EH (cell line): ENCODE data around the gene INCENP.
A peak's percentile ranks its signal among the peaks of the same experiment; 100 is the strongest.

Source experiments
- DNase-seq: peaks from one replicate; pipeline ENCODE4 v3.0.0-alpha.2; 2015; ENCODE audit warnings: low read depth

Gene INCENP

GRCh38 chr11:62141111-62142042, 17.6 kb downstream of the INCENP start:
- no peak for DNase-seq

GRCh38 chr11:62142043-62142375, 18.2 kb downstream of the INCENP start:
- DNase-seq = no peak

GRCh38 chr11:62142921-62143320, 19.1 kb downstream of the INCENP start:
- no peak for DNase-seq

GRCh38 chr11:62143727-62144126, 19.9 kb downstream of the INCENP start:
- DNase-seq = no peak

GRCh38 chr11:62144641-62145255, 20.9 kb downstream of the INCENP start:
- no peak for DNase-seq

- no peak for DNase-seq
Observed at GRCh38 chr11:62145261-62145871, 21.6 kb downstream of the INCENP start.

GRCh38 chr11:62146476-62147200, 22.8 kb downstream of the INCENP start:
- no peak for DNase-seq

GRCh38 chr11:62147545-62147944, 23.7 kb downstream of the INCENP start:
- DNase-seq = no peak

- DNase-seq = no peak
Observed at GRCh38 chr11:62148271-62148980, 24.6 kb downstream of the INCENP start.

- DNase-seq = no peak
Observed at GRCh38 chr11:62149986-62150886, 26.4 kb downstream of the INCENP start.

GRCh38 chr11:62150887-62151736, 27.3 kb downstream of the INCENP start:
- DNase-seq = no peak

- DNase-seq = no peak
Observed at GRCh38 chr11:62151737-62152102, 27.9 kb downstream of the INCENP start.

GRCh38 chr11:62152245-62153086, 28.7 kb downstream of the INCENP start:
- no peak for DNase-seq

GRCh38 chr11:62153087-62153395, 29.2 kb downstream of the INCENP start:
- no peak for DNase-seq

GRCh38 chr11:62153617-62154016, 29.8 kb downstream of the INCENP start:
- no peak for DNase-seq

GRCh38 chr11:62157603-62158002, 33.8 kb downstream of the INCENP start:
- DNase-seq = no peak

GRCh38 chr11:62166371-62166770, 42.6 kb downstream of the INCENP start:
- no peak for DNase-seq

- no peak for DNase-seq
Observed at GRCh38 chr11:62169448-62169847, 45.6 kb downstream of the INCENP start.

GRCh38 chr11:62169935-62170334, 46.1 kb downstream of the INCENP start:
- DNase-seq = peak; percentile 4
